ENCODE measurements around the gene CAMTA1. TPM values are rescaled to one million over a fixed set of nuclear protein-coding genes. Genes with fewer than 3 reads are reported as not detected.
"Not testable (repeated sequence)": the region's sequence is repeated elsewhere in the genome, so short reads cannot be mapped to it uniquely, and the experiment has no call there.

Gene CAMTA1
- total RNA-seq, 1 donor from 2014 or later, result 47.9 TPM

DNA sequence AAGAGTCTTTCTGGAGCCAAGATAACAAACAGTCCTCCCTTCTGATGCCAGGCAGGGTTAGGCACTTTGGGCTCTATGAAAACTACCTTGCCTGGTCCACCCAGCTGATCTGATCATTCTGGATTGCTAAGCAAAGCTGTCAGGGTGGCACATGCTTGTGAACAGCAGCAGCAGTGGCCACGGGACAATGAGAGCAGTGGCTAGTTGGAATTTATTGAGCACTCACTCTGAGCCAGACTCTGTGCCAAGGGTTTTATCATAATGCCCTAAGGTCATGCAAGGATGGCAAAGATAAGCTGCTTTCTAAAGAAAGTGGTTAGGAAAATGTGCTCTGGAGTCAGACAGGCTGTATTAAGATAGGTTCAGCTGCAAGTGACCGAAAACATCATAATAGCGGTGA is 595.5 kb downstream of the CAMTA1 start:
- H3K27ac ChIP-seq, result no peak overlapping the region
- H3K4me1 ChIP-seq, result peaks cover 7% of the 10 kb centered on the region
- H3K36me3 ChIP-seq, result no peaks in the 10 kb centered on the region
- H3K27me3 ChIP-seq (ENCODE audit: low read depth), result no peaks in the 10 kb centered on the region
- DNase-seq (no peak), ATAC-seq (no peak)
- H3K4me3 ChIP-seq, result no peak overlapping the region
- H3K9me3 ChIP-seq, result no peaks in the 10 kb centered on the region
- intact Hi-C loops (cut with DNase I), result no loop called here
- TF ChIP-seq, protein P1, sequence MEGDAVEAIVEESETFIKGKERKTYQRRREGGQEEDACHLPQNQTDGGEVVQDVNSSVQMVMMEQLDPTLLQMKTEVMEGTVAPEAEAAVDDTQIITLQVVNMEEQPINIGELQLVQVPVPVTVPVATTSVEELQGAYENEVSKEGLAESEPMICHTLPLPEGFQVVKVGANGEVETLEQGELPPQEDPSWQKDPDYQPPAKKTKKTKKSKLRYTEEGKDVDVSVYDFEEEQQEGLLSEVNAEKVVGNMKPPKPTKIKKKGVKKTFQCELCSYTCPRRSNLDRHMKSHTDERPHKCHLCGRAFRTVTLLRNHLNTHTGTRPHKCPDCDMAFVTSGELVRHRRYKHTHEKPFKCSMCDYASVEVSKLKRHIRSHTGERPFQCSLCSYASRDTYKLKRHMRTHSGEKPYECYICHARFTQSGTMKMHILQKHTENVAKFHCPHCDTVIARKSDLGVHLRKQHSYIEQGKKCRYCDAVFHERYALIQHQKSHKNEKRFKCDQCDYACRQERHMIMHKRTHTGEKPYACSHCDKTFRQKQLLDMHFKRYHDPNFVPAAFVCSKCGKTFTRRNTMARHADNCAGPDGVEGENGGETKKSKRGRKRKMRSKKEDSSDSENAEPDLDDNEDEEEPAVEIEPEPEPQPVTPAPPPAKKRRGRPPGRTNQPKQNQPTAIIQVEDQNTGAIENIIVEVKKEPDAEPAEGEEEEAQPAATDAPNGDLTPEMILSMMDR (IDR thresholded peaks at IDR 0.05), result no peak

DNA sequence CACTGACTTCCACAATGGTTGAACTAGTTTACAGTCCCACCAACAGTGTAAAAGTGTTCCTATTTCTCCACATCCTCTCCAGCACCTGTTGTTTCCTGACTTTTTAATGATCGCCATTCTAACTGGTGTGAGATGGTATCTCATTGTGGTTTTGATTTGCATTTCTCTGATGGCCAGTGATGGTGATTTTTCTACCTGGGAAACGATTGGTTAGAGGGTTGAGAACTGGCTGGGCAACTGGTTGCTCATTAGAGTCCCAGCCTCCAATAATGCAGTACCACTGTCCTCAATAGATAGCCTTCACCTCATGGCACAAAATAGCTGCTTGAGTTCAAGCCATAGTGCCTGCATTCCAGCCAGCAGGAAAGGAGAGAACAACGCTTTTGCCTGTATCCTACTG is 596.5 kb downstream of the CAMTA1 start:
- DNase-seq; ATAC-seq; H3K4me3 ChIP-seq; H3K27ac ChIP-seq; H3K27me3 ChIP-seq (ENCODE audit: low read depth); H3K36me3 ChIP-seq; H3K9me3 ChIP-seq; intact Hi-C loops (cut with DNase I); H3K4me1 ChIP-seq: not testable (repeated sequence)

DNA sequence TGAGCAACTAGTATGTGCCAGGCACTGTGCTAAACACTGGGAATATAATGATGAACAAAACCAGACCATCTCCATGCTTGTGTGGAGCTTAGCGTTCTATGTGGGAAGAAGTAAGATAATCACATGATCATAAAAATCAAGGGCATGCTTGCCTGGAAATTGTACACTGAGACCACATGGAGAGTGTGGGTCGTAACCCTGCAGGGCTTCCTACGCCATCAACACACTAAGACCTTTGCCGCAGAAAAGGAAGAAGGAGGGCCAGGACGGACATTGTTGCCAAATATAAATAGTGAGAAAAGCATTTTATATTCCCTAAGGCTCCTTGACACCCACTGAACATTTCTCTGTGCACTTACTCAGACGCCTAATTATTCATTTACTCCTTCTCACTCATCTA is 597.7 kb downstream of the CAMTA1 start:
- Histone ChIP-seq H3K9me3 (no peaks in the 10 kb centered on the region), H3K36me3 (no peaks in the 10 kb centered on the region), H3K4me3 (no peak overlapping the region), H3K4me1 (peaks cover 11% of the 10 kb centered on the region), H3K27ac (no peak overlapping the region), H3K27me3 (ENCODE audit: low read depth) (no peaks in the 10 kb centered on the region)
- intact Hi-C loops (cut with DNase I), result no loop called here
- TF ChIP-seq, protein P1 (IDR thresholded peaks at IDR 0.05), result no peak
- DNase-seq (no peak), ATAC-seq (no peak)

DNA sequence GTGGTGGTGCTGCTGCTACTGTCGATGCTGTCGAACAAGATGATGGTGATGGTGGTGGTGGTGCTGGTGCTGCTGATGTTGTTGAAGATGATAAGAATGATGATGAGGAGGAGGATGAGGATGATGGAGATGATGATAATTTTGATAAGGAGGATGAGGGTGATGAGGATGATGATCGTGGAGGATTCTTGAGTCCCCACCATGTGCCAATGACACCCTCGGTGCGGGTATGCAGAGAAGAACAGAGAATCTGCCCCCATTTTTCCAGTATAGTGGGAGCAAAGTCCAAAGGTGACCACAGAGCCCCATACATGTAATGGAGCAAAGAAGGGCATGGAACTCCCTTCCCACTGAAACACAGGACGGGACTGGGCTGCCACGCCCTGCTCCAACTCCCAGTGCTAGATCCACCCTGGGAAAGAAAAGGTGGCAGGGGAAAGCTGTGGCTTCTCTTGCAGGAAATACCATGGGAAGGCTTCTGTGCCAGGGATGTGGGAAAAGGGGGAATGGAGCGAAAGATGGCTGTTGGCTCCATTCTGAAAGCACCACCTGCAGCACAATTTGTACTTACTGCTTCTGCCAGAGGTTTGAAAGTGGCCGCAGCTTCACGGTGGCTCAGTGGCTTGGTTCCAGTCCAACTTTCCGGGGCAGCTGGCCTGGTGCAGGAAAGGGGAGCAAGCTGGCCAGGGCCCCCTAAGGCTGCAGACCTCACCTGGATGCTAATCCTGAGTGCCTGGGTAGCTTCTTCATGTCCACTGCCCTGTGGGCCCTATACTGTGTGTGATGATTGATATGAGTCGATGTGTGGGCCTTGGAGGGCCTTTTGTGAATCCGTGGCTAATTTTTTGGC is 598.6 kb downstream of the CAMTA1 start:
- no peaks in the 10 kb centered on the region for H3K36me3 ChIP-seq
- no peaks in the 10 kb centered on the region for H3K27me3 ChIP-seq (ENCODE audit: low read depth)
- H3K4me1 ChIP-seq, result peaks cover 20% of the 10 kb centered on the region
- intact Hi-C loops (cut with DNase I), result no loop called here
- no peak overlapping the region for H3K27ac ChIP-seq
- DNase-seq (no peak), ATAC-seq (no peak)
- H3K9me3 ChIP-seq, result no peaks in the 10 kb centered on the region
- no peak overlapping the region for H3K4me3 ChIP-seq
- TF ChIP-seq, protein P1 (IDR thresholded peaks at IDR 0.05), result no peak

DNA sequence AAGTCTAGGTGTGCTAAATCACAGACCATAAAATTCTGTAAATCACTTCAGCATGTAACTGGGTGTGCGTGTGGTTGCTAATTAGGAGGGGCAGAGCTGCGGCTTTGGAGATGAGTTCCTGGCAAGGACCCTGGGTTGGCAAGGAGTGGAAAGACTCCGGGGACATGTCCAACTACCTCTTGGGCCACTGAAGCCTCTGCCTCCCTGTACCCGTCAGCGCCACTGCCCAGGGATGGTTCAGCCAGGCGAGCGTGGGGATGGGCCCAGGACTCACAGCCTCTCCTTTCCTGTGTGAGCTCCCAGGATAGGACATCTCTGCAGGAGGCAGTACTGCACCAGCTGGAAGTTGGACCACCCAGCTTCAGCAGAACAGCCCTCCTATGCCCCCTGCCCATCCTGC is 599.4 kb downstream of the CAMTA1 start:
- Histone ChIP-seq H3K27ac (no peak overlapping the region), H3K4me3 (no peak overlapping the region), H3K9me3 (no peaks in the 10 kb centered on the region), H3K36me3 (no peaks in the 10 kb centered on the region), H3K27me3 (ENCODE audit: low read depth) (no peaks in the 10 kb centered on the region), H3K4me1 (peaks cover 22% of the 10 kb centered on the region)
- intact Hi-C loops (cut with DNase I), result no loop called here
- TF ChIP-seq, protein P1 (IDR thresholded peaks at IDR 0.05), result no peak
- no peak for DNase-seq
- ATAC-seq, result no peak

DNA sequence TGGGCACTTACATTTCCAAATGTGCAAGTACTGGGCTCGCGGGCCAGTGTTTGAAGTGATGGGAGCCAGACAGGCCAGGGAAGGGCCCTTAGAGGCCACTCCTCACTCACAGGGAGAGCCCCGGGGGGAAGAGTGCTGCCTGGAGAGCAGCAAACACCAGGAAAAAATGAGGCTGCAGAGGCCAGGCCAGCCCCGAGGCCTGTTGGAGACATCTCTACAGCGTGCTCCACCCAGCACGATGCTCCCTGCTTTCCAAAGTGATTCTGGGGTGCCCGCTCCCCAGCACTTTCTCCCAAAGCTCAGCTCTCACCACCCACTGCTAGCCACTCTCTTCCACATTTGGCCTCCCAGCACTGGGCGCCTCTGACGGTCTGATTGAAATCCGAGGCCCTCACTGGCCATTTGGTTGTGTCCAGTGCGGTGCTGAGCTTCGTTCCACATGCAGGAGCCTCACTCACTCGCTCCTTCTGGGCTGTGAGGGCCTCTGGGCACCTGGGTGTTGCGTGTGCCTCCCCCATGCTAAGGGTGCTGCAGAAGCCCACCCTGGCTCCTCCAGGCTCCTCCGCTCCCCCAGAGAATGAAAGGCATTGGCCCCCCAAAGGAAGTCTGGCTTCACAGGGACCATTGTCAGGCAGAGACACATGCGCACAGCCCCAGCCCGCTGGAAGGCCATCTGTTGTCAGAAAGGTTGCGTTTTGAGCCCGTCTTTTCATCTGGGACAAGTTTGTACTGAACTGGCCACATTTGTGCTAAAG is 600.4 kb downstream of the CAMTA1 start:
- H3K4me1 ChIP-seq, result peaks cover 18% of the 10 kb centered on the region
- TF ChIP-seq, protein P1 (IDR thresholded peaks at IDR 0.05), result no peak
- peak in 1 of 2 donors; percentile 52 for ATAC-seq
- H3K27ac ChIP-seq, result no peak overlapping the region
- no peaks in the 10 kb centered on the region for H3K36me3 ChIP-seq
- no peaks in the 10 kb centered on the region for H3K27me3 ChIP-seq (ENCODE audit: low read depth)
- DNase-seq, result no peak
- H3K4me3 ChIP-seq, result no peak overlapping the region
- no peaks in the 10 kb centered on the region for H3K9me3 ChIP-seq
- intact Hi-C loops (cut with DNase I), result no loop called here

All from lower lobe of right lung (tissue), 2 donors.